ENCODE results near the gene OR10K2. TPM values are rescaled to one million over a fixed set of nuclear protein-coding genes. Genes with fewer than 3 reads are reported as not detected.

OR10K2 gene
- polyA plus RNA-seq, 3 donors: not detected

DNA sequence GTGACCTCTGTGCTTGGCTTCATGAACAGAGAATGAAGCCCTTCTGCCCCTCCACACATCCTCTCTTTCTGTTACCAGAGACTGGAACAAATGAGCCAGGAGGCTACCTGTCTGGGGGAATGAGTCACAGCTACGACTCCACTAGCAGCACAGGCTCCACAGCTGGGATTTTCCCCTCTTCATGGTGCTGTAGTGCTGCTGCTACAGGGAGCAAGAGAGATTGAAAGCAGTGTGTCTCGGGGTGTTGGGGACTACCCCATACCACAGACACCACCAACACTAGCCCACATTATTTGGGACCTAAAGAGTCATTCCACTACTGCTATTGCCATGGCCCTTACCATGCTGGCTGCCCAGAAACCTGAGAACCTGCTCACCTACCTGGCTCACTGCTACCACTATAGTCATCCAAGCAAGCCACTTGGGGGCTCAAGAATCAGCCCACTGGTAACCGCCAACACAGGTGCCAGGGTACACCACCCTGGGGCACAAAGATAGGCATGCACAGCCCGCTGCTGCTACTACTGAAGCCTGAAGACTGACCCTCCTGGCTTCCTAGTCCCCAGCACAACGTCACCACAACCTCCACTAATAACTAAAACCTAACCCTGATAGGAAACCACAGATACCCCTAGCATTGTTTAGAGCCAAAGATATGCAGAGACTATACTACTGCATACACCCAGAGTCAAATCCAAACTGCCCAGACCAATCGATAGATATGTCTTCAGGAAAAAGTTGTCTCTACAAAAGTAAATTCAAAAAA, 54.7 kb downstream of the OR10K2 start:
- no peak for DNase-seq

Other genes with a start within 250 kb of the OR10K2 start
- 1 to 10 TPM; 4.7 to 6.8 (median 5.7) TPM for gene CD1D, start 245.3 kb downstream of the OR10K2 start, polyA plus RNA-seq (ENCODE audit: insufficient read length in 3 of 3)
- not detected for gene CD1A, start 171.8 kb downstream of the OR10K2 start, polyA plus RNA-seq (ENCODE audit: insufficient read length in 3 of 3)
- gene CD1C, start 136.3 kb downstream of the OR10K2 start, polyA plus RNA-seq (ENCODE audit: insufficient read length in 3 of 3): 1 to 10 TPM in 1 of 3 donors, under 1 TPM in 2; 0.60 to 1.4 (median 0.87) TPM
- gene CD1B, start 94.7 kb downstream of the OR10K2 start, polyA plus RNA-seq (ENCODE audit: insufficient read length in 3 of 3): not detected
- under 1 TPM in 1 of 3 donors, not detected in 2; 0.17 TPM for gene CD1E, start 72.3 kb downstream of the OR10K2 start, polyA plus RNA-seq (ENCODE audit: insufficient read length in 3 of 3)
- not detected for gene OR10T2, start 26.8 kb downstream of the OR10K2 start, polyA plus RNA-seq (ENCODE audit: insufficient read length in 3 of 3)
- under 1 TPM in 2 of 3 donors, not detected in 1; 0.03 to 0.06 TPM for gene OR10K1, start 35.6 kb upstream of the OR10K2 start, polyA plus RNA-seq (ENCODE audit: insufficient read length in 3 of 3)
- gene OR10R2, start 46.0 kb upstream of the OR10K2 start, polyA plus RNA-seq (ENCODE audit: insufficient read length in 3 of 3): not detected
- gene OR6Y1, start 128.2 kb upstream of the OR10K2 start, polyA plus RNA-seq (ENCODE audit: insufficient read length in 3 of 3): not detected
- gene OR6P1, start 144.3 kb upstream of the OR10K2 start, polyA plus RNA-seq (ENCODE audit: insufficient read length in 3 of 3): not detected
- not detected for gene OR10X1, start 153.7 kb upstream of the OR10K2 start, polyA plus RNA-seq (ENCODE audit: insufficient read length in 3 of 3)
- gene OR10Z1, start 179.0 kb upstream of the OR10K2 start, polyA plus RNA-seq (ENCODE audit: insufficient read length in 3 of 3): under 1 TPM; 0.01 to 0.04 (median 0.04) TPM